Endothelial cell of umbilical vein (primary cell): Measurements from ENCODE around the gene SLC12A8. TPM values are rescaled to one million over a fixed set of nuclear protein-coding genes. Genes with fewer than 3 reads are reported as not detected.
A peak's percentile ranks its signal among the peaks of the same experiment; 100 is the strongest.

Experiments used
- BruUV-seq: library from RNA; stranded (reverse); fragments of 400-500 nt; replicated peaks from 2 replicates; lab custom pipeline; 2021; lab: Mats Ljungman, UMichigan
- CTCF ChIA-PET: fragments of 300-600, 350-600 bp; sonication (Branson Sonifier 250); formaldehyde crosslinking; loops from one replicate; lab custom pipeline; 2021; ENCODE audit warnings: antibody characterized with exemption, inconsistent platforms; lab: Charles Lee
- POLR2A ChIA-PET: fragments of 300-600, 350-600 bp; sonication (Branson Sonifier 250); formaldehyde crosslinking; loops from one replicate; lab custom pipeline; 2021; ENCODE audit warnings: antibody characterized with exemption, inconsistent platforms; lab: Charles Lee
- DNase-seq: peaks from one replicate; pipeline ENCODE4 v3.0.0-alpha.2; 2011; ENCODE audit warnings: low read depth, low spot score
- FAIRE-seq: peaks from 2 replicates; lab custom pipeline; 2011; peaks lifted over from hg19 to GRCh38; lab: Jason Lieb, UNC
- H2AFZ ChIP-seq: 2 replicates; pipeline ENCODE4 v1.6.0; 2012; ENCODE audit warnings: low read depth, low read length, control low read depth, inconsistent platforms
- H3K27ac ChIP-seq: 2 replicates; pipeline ENCODE4 v1.5.1; 2011; ENCODE audit warnings: low read depth, mild to moderate bottlenecking, control low read depth, low read length, moderate library complexity; ENCODE audit not compliant: insufficient read depth
- H3K27me3 ChIP-seq, 2 experiments: 2 replicates each; pipeline versions ENCODE4 v1.6.0 to v1.6.1; 2011; ENCODE audit warnings: low read length in 2 of 2, mixed read lengths in 1 of 2; ENCODE audit not compliant: control insufficient read depth in 2 of 2, insufficient read depth in 2 of 2
- H3K36me3 ChIP-seq, 2 experiments: 2 replicates in 1 of 2; 3 replicates in 1 of 2; pipeline ENCODE4 v1.5.1; 2011; ENCODE audit warnings: low read length in 2 of 2, mild to moderate bottlenecking in 1 of 2, moderate library complexity in 1 of 2; ENCODE audit not compliant: control insufficient read depth in 2 of 2, insufficient read depth in 2 of 2; ENCODE audit errors: extremely low read depth in 1 of 2
- H3K4me1 ChIP-seq: 3 replicates; pipeline ENCODE4 v1.5.1; 2011; ENCODE audit warnings: mild to moderate bottlenecking, low read length; ENCODE audit not compliant: control insufficient read depth, insufficient read depth; ENCODE audit errors: extremely low read depth
- H3K4me2 ChIP-seq: 2 replicates; pipeline ENCODE4 v1.6.1; 2011; ENCODE audit warnings: low read length, control low read depth, mixed read lengths; ENCODE audit not compliant: insufficient read depth
- H3K4me3 ChIP-seq, 3 experiments: fragments of 200-600 bp in 1 of 3; sonication (generic), shearing (Covaris generic) in 1 of 3; replicated peaks in 1 of 3; 2 replicates each; pipeline ENCODE4 v1.5.1; 2011 to 2016; ENCODE audit warnings: control low read depth in 3 of 3, low read length in 3 of 3, mild to moderate bottlenecking in 2 of 3, inconsistent platforms in 1 of 3, low read depth in 1 of 3, moderate library complexity in 1 of 3; ENCODE audit not compliant: insufficient read depth in 1 of 3
- H3K79me2 ChIP-seq: 2 replicates; pipeline ENCODE4 v1.6.0; 2012; ENCODE audit warnings: low read length, inconsistent platforms; ENCODE audit not compliant: control insufficient read depth, insufficient read depth
- H3K9ac ChIP-seq: replicated peaks from 2 replicates; pipeline ENCODE3; 2011; ENCODE audit warnings: low read length, control low read depth; ENCODE audit not compliant: insufficient read depth; ENCODE audit errors: extremely low read depth
- H3K9me1 ChIP-seq: replicated peaks from 3 replicates; pipeline ENCODE4 v1.6.0; 2011; ENCODE audit warnings: mild to moderate bottlenecking, low read length; ENCODE audit not compliant: control insufficient read depth, insufficient read depth; ENCODE audit errors: extremely low read depth
- H3K9me3 ChIP-seq: replicated peaks from 2 replicates; pipeline ENCODE4 v1.5.1; 2012; ENCODE audit warnings: low read length, inconsistent platforms; ENCODE audit not compliant: control insufficient read depth, insufficient read depth
- H4K20me1 ChIP-seq: replicated peaks from 2 replicates; pipeline ENCODE3; 2011; ENCODE audit warnings: mild to moderate bottlenecking, low read length; ENCODE audit not compliant: control insufficient read depth, insufficient read depth; ENCODE audit errors: extremely low read depth
- FOS ChIP-seq: IDR thresholded peaks from 2 replicates; pipeline ENCODE4 v1.6.1; 2011; ENCODE audit warnings: mild to moderate bottlenecking, low read length, moderate library complexity, borderline replicate concordance; ENCODE audit not compliant: insufficient read depth
- GATA2 ChIP-seq: IDR thresholded peaks from 2 replicates; pipeline ENCODE4 v1.7.0; 2011; ENCODE audit warnings: low read depth, mild to moderate bottlenecking, moderate library complexity, mixed read lengths, low read length; ENCODE audit not compliant: insufficient read length, insufficient read depth
- JUN ChIP-seq: IDR thresholded peaks from 2 replicates; pipeline ENCODE4 v1.6.1; 2011; ENCODE audit warnings: borderline replicate concordance, low read depth; ENCODE audit not compliant: insufficient read length, insufficient read depth
- dilution Hi-C: fragments of 300-500 bp; cut with MboI; formaldehyde crosslinking; loops from one replicate; pipeline ENCODE4 v1.15.0; 2019; ENCODE audit warnings: low sequenced_read_pairs; ENCODE audit not compliant: extremely low pct_ligation_motif_present
- intact Hi-C: fragments of 100-400 bp; cut with micrococcal nuclease; formaldehyde crosslinking; loops from one replicate; pipeline ENCODE4 v1.10.0; 2022
- polyA plus RNA-seq, 4 experiments: library from polyadenylated mRNA; depleted of rRNA in 3 of 4; stranded (reverse) in 3 of 4; unstranded in 1 of 4; fragments of >200 nt; gene quantifications; 2 replicates each; pipeline versions ENCODE4 v1.2.1 to v1.2.3, GENCODE V29; 2011 to 2012; ENCODE audit warnings: missing spikeins in 1 of 4
- total RNA-seq: library from RNA; stranded (reverse); gene quantifications from 2 replicates; pipeline ENCODE4 v1.2.3, GENCODE V29; 2021
- TF ChIP-seq, protein P1 (sequence below), 2 donors: IDR thresholded peaks; 1 replicate in 1 of 2; 2 replicates in 1 of 2; pipeline ENCODE4 v1.5.1; 2011; ENCODE audit warnings: low read length in 2 of 2, mild to moderate bottlenecking in 2 of 2, moderate library complexity in 2 of 2, control low read depth in 1 of 2, inconsistent platforms in 1 of 2, low read depth in 1 of 2; ENCODE audit not compliant: insufficient read depth in 1 of 2; ENCODE audit errors: extremely low read depth in 1 of 2
- TF ChIP-seq, protein P2 (sequence below): IDR thresholded peaks from 2 replicates; pipeline ENCODE4 v1.6.1; 2011; ENCODE audit not compliant: insufficient read depth, insufficient read length

Gene SLC12A8
- total and polyA plus RNA-seq, 2 donors (not counting 3 experiments of a cell fraction or from before 2014, with no cell fraction given) = 0.86 to 0.90 TPM

DNA sequence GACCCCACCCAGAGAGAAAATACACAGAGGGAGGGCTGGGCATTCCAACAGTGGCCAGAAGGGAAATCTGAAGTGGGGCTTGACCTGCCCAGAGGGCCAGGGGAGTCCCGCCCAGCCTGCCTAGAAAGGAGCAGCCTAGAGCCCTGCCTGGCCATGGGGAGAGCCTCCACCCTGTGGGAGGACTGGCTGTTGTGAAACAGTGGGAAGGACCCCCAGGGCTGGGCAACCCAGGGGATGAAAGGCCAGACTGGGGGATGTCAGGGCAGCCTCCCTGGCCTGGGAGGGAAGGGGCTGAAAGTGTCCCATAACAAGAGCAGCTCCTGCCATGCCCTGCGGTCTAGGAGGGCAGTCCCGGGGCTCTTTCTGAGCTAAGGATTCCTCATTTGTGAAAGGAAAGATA is 69.0 kb downstream of the SLC12A8 start:
- H2AFZ ChIP-seq = no peak overlapping the region
- FAIRE-seq (no peak), DNase-seq (no peak)
- ChIA-PET POLR2A (no interaction called here), CTCF (no interaction called here)
- no peaks in the 10 kb centered on the region for H3K27me3 ChIP-seq
- H3K9me3 ChIP-seq = no peaks in the 10 kb centered on the region
- H3K9ac ChIP-seq = no peak overlapping the region
- H3K9me1 ChIP-seq = no peaks in the 10 kb centered on the region
- no peaks in the 10 kb centered on the region for H4K20me1 ChIP-seq
- TF ChIP-seq, protein P1, sequence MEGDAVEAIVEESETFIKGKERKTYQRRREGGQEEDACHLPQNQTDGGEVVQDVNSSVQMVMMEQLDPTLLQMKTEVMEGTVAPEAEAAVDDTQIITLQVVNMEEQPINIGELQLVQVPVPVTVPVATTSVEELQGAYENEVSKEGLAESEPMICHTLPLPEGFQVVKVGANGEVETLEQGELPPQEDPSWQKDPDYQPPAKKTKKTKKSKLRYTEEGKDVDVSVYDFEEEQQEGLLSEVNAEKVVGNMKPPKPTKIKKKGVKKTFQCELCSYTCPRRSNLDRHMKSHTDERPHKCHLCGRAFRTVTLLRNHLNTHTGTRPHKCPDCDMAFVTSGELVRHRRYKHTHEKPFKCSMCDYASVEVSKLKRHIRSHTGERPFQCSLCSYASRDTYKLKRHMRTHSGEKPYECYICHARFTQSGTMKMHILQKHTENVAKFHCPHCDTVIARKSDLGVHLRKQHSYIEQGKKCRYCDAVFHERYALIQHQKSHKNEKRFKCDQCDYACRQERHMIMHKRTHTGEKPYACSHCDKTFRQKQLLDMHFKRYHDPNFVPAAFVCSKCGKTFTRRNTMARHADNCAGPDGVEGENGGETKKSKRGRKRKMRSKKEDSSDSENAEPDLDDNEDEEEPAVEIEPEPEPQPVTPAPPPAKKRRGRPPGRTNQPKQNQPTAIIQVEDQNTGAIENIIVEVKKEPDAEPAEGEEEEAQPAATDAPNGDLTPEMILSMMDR (IDR thresholded peaks at IDR 0.05; ENCODE audit: extremely low read depth in 1 of 2, insufficient read depth in 1 of 2, low read depth in 1 of 2, low read length in 2 of 2) = no peak
- no TSS peak for BruUV-seq
- H3K4me3 ChIP-seq = no peak overlapping the region
- dilution Hi-C loops = no loop called here
- no peaks in the 10 kb centered on the region for H3K36me3 ChIP-seq
- no peak overlapping the region for H3K27ac ChIP-seq
- no peak overlapping the region for H3K4me2 ChIP-seq
- H3K4me1 ChIP-seq = peaks cover 19% of the 10 kb centered on the region
- intact Hi-C loops = loop anchor here (5.0 kb wide), 2 partner anchors 81 to 234 kb away; partner anchors contain the start of gene ZNF148
- no peaks in the 10 kb centered on the region for H3K79me2 ChIP-seq

DNA sequence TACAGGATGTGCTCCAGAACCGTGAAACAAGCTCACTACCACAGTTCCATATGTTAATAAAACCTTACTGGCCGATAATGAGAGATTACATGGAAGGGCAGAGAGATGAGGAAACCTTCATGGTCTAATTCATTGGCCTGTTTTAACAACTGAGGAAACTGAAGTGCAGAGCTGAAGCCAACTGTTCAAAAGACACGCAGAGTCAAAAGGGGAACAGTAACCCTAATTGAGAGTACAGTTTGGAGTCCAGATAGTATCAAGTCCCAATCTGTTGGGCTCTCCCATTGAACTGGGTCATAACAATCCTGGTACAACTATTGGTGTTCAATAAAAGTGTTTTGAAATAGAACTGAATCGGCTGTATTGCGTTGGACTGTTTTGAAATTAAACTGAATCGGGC is 69.6 kb downstream of the SLC12A8 start:
- Histone ChIP-seq H3K4me2 (no peak overlapping the region), H3K9ac (no peak overlapping the region), H3K9me1 (no peaks in the 10 kb centered on the region), H3K9me3 (no peaks in the 10 kb centered on the region), H2AFZ (peak overlapping the region; percentile 95), H3K36me3 (no peaks in the 10 kb centered on the region), H4K20me1 (no peaks in the 10 kb centered on the region), H3K4me1 (peaks cover 19% of the 10 kb centered on the region), H3K27me3 (no peaks in the 10 kb centered on the region), H3K4me3 (no peak overlapping the region), H3K27ac (no peak overlapping the region), H3K79me2 (no peaks in the 10 kb centered on the region)
- ChIA-PET POLR2A (no interaction called here), CTCF (no interaction called here)
- intact Hi-C loops = loop anchor here (5.0 kb wide), 2 partner anchors 81 to 234 kb away; partner anchors contain the start of gene ZNF148
- TF ChIP-seq GATA2 = no peak
- no peak for TF ChIP-seq FOS
- TF ChIP-seq, protein P2, sequence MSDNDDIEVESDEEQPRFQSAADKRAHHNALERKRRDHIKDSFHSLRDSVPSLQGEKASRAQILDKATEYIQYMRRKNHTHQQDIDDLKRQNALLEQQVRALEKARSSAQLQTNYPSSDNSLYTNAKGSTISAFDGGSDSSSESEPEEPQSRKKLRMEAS = no peak
- TF ChIP-seq JUN = no peak
- TF ChIP-seq, protein P1 (IDR thresholded peaks at IDR 0.05; ENCODE audit: extremely low read depth in 1 of 2, insufficient read depth in 1 of 2, low read depth in 1 of 2, low read length in 2 of 2) = no peak
- FAIRE-seq = peak; percentile 58
- no TSS peak for BruUV-seq
- dilution Hi-C loops = no loop called here
- no peak for DNase-seq
